Omental fat pad (tissue), 4 donors: Measurements from ENCODE around the gene LYPD6. TPM values are rescaled to one million over a fixed set of nuclear protein-coding genes. Genes with fewer than 3 reads are reported as not detected.

Experiments
- ATAC-seq: fragments of 150-250 bp; one replicate; pipeline ENCODE4 v1.9.1; 2016; ENCODE audit warnings: mild to moderate bottlenecking, moderate library complexity; ENCODE audit not compliant: low FRiP score
- DNase-seq: peaks from one replicate; pipeline ENCODE4 v3.0.0-alpha.2; 2019; ENCODE audit warnings: low spot score
- total RNA-seq, 4 donors: library from RNA; depleted of rRNA; stranded (reverse); fragments of >200 nt; gene quantifications; one replicate each; pipeline ENCODE4 v1.1.0, GENCODE V29; 2016
- TF ChIP-seq, protein P1 (sequence below), 3 donors: fragments of 450-650 bp; IDR thresholded peaks; one replicate each; pipeline ENCODE4 v1.5.1; 2016 to 2017; ENCODE audit warnings: antibody characterized with exemption in 3 of 3, mild to moderate bottlenecking in 3 of 3, moderate library complexity in 2 of 3

The LYPD6 gene
- total RNA-seq, 4 donors from 2014 or later, result 1.2 to 13.9 (median 2.0) TPM

DNA sequence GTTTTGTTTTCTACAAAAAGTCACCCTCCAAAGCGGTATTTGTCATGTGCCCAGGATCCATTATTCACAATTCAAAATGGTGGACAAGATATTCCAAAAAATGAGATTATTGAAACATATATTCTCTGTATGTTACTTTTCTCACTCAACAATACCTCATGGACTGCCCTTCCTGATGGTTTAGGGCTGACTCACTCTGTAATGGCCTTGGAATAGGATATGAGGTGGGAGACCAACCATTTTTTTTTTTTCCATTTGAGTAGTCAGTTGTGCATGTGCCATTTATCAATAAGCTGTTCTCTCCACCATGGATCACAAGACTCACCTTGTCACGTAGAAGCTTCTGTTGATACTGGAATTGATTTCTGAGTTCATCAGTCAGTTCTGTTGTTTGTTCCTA lies 64.5 kb downstream of the LYPD6 start:
- TF ChIP-seq, protein P1, sequence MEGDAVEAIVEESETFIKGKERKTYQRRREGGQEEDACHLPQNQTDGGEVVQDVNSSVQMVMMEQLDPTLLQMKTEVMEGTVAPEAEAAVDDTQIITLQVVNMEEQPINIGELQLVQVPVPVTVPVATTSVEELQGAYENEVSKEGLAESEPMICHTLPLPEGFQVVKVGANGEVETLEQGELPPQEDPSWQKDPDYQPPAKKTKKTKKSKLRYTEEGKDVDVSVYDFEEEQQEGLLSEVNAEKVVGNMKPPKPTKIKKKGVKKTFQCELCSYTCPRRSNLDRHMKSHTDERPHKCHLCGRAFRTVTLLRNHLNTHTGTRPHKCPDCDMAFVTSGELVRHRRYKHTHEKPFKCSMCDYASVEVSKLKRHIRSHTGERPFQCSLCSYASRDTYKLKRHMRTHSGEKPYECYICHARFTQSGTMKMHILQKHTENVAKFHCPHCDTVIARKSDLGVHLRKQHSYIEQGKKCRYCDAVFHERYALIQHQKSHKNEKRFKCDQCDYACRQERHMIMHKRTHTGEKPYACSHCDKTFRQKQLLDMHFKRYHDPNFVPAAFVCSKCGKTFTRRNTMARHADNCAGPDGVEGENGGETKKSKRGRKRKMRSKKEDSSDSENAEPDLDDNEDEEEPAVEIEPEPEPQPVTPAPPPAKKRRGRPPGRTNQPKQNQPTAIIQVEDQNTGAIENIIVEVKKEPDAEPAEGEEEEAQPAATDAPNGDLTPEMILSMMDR (IDR thresholded peaks at IDR 0.05), result no peak
- DNase-seq (no peak), ATAC-seq (no peak)

DNA sequence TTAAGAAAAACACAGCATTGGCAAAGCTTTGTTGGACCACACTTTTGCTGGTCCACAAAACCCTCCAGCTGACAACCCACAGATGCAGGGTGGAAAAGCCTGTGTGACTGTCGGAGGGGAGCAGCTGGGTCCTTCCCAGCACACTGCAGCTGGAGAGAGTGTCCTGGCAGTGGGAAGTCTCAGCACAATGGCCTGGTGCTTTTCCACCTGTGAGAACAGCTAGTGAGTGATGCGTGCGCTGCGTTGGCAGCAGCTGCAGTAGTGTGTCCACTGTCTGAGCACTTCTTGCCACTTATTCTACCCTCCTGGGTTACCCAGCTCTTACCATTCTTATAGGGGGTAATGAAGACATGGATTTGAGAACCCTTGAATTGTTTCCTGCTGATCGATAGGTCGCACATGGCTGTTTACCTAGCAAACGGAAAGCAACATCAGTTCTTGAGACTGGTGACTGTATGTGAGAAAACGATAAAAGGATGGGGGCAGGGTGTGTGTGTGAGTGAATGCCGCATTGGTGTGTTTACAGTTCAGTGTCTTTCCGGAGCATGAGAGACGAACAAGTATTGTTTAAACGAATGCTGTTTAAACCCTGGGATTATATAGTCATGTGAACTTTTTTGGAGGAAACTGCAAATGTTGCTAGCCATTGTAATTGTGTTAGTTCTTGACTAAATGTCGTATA lies 69.7 kb downstream of the LYPD6 start:
- ATAC-seq, result no peak
- no peak for DNase-seq
- TF ChIP-seq, protein P1 (IDR thresholded peaks at IDR 0.05), result no peak

DNA sequence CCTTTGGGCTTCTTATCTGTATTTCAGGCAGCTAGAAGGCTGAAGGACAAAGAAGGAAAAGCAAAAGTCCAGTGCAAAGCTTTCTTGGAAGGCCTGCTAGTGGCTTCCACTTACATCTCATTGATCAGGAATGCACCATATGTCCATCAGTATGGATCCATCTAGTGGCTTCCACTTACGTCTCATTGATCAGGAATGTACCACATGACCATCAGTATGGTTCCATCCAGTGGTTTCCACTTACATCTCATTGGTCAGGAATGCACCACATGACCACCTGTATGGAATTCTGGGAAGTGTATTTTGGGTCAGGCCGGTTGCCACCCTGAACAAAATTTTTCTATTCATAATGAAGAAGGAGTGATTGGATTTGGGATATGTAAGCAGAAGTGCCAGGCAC lies 70.6 kb downstream of the LYPD6 start:
- ATAC-seq (no peak), DNase-seq (no peak)
- TF ChIP-seq, protein P1 (IDR thresholded peaks at IDR 0.05), result no peak

DNA sequence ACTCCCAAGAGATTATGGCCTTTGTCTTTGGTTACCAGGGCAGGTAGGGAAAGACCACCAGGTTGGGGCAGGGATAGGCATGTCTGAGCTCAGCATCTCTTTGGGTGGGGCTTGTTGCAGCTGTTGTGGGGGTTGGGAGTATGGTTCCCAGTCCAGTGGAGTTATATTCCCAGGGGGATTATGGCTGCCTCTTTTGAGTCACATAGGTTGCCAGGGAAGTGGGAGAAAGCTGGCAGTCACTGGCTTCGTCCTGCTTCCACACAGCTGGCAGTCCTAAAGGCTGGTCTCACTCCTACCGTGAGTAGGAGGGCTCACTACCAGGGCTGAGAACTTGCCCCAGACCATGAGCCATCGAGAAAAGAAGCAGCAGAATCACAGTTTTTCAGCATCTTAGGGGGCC lies 79.1 kb downstream of the LYPD6 start:
- ATAC-seq, result no peak
- DNase-seq, result no peak

DNA sequence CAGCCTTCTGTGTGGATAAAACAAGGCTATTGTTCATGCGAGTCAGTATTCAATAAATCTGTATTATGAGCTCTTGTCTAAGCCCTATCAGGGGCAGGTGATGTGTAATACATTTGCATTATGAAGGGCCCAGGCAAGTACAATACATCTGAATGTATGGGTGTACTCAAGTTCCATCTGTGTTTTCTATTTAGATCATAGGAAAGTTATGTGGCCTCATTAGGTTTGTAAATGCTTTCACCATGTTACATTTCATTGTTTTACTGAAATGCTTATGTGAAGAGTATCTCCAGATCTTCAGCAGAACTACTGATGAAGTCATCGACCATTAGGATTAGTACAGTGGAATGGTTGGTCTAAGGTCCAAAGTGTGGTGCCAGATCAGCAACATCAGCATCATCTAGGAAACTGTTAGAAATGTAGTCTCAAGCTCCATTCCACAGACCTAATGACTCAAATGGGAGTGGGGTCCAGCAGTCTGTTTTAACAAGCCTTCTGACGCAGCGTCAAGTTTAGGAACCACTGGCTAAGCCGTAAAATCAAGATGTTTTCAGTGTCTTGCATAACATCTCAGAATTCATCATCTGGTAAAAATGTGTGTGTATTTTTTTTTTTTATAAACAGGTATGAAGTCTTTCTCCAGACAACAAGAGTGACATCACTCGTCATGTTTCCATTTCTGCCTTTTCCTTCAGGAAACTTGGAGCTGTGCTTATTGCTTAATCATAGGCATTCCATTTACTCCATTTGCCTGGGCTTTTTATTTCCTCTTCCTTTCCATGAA lies 80.5 kb downstream of the LYPD6 start:
- ATAC-seq, result peak; percentile 96
- TF ChIP-seq, protein P1 (IDR thresholded peaks at IDR 0.05), result no peak
- no peak for DNase-seq

More for the DNA sequence above, 79.1 kb downstream of the LYPD6 start:
- TF ChIP-seq, protein P1 (IDR thresholded peaks at IDR 0.05), result no peak

DNA sequence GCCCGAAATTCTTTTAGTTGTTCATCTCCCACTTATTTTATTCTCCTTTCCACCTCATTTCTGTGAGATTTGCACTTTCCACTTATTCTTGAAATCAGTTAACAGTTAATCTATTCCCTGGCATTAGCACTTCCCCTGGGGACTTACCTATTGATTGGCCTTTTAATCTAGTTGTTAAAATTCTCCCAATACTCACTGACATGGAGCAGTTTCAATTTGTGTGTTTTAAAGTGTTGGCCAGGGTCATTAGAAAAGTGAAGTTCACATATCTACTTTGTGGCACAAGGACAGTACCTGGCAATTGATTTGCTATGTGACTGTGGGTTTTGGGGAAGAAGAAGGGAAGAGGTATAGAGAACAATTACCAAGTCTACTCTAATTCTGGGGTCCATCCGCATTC lies 83.1 kb downstream of the LYPD6 start:
- ATAC-seq, result no peak
- DNase-seq, result no peak
- TF ChIP-seq, protein P1 (IDR thresholded peaks at IDR 0.05), result no peak

DNA sequence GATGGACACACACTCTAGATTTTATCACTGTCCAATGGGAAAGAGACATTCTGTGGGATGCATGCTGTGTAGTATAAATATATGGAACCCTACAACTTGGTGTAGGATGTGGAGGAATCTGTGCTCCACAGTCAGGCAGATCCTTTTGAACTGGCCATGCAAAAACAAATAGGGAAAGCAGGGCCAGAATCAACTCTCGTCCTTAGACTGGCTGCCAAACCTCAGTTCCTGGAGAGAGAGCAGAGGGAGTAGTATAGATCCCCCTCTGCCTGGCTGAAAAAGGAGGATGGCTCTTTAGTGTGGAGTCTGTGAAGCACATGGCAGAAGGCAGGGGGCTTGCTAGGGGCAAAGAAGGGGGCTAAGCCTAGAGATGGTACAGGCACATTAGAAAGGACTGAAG lies 84.7 kb downstream of the LYPD6 start:
- DNase-seq (no peak), ATAC-seq (no peak)
- TF ChIP-seq, protein P1 (IDR thresholded peaks at IDR 0.05), result no peak
